Panc1 (cell line): ENCODE measurements around the gene CDK5RAP2. TPM values are rescaled to one million over a fixed set of nuclear protein-coding genes. Genes with fewer than 3 reads are reported as not detected.

Experiments used
- ATAC-seq: fragments of 200-7000 bp; cut with Tn5 transposase; 2 replicates; pipeline ENCODE4 v1.9.1; 2020; ENCODE audit warnings: mild to moderate bottlenecking, moderate library complexity
- BruUV-seq: library from RNA; stranded (reverse); fragments of 400-500 nt; replicated peaks from 2 replicates; lab custom pipeline; 2021; lab: Mats Ljungman, UMichigan
- CTCF ChIA-PET: fragments of 300-600 bp; sonication (Branson Sonifier 250); formaldehyde crosslinking; loops from one replicate; lab custom pipeline; 2022; ENCODE audit warnings: antibody characterized with exemption; lab: Charles Lee
- POLR2A ChIA-PET: fragments of 300-600 bp; sonication (Branson Sonifier 250); formaldehyde crosslinking; loops from one replicate; lab custom pipeline; 2022; ENCODE audit warnings: antibody characterized with exemption; lab: Charles Lee
- DNase-seq: peaks from one replicate; pipeline ENCODE4 v3.0.0-alpha.2; 2010; ENCODE audit warnings: low read depth, low spot score
- H3K27ac ChIP-seq: 2 replicates; pipeline ENCODE4 v1.5.1; 2011; ENCODE audit warnings: mild to moderate bottlenecking, low read length, inconsistent platforms
- H3K27me3 ChIP-seq: fragments of 200-500 bp; sonication (Bioruptor generic); 2 replicates; pipeline ENCODE4 v1.6.0; 2014; ENCODE audit warnings: low read length, inconsistent platforms; ENCODE audit not compliant: control insufficient read depth, insufficient read depth
- H3K36me3 ChIP-seq: fragments of 200-500 bp; sonication (Bioruptor generic); 2 replicates; pipeline ENCODE4 v1.5.1; 2014; ENCODE audit warnings: inconsistent platforms, mild to moderate bottlenecking, low read length, moderate library complexity; ENCODE audit not compliant: control insufficient read depth, insufficient read depth
- H3K4me1 ChIP-seq: 2 replicates; pipeline ENCODE4 v1.5.1; 2011; ENCODE audit warnings: inconsistent platforms, mild to moderate bottlenecking, low read length, moderate library complexity; ENCODE audit not compliant: control insufficient read depth, insufficient read depth
- H3K4me3 ChIP-seq, 2 experiments: 2 replicates each; pipeline ENCODE4 v1.5.1; 2011 to 2012; ENCODE audit warnings: low read depth in 2 of 2, low read length in 2 of 2, mild to moderate bottlenecking in 2 of 2, inconsistent platforms in 1 of 2, moderate library complexity in 1 of 2
- H3K9me3 ChIP-seq: fragments of 200-500 bp; sonication (Bioruptor generic); 2 replicates; pipeline ENCODE4 v1.5.1; 2014; ENCODE audit warnings: low read depth, mild to moderate bottlenecking, inconsistent platforms, low read length, moderate library complexity; ENCODE audit not compliant: control insufficient read depth, insufficient read depth
- CTCF ChIP-seq: fragments of 450-650 bp; IDR thresholded peaks from 2 replicates; pipeline ENCODE4 v1.5.1; 2017; ENCODE audit warnings: mild to moderate bottlenecking
- POLR2AphosphoS5 ChIP-seq: IDR thresholded peaks from 2 replicates; pipeline ENCODE4 v1.6.1; 2012; ENCODE audit warnings: mild to moderate bottlenecking, low read depth, low read length, moderate library complexity
- REST ChIP-seq, 2 experiments: IDR thresholded peaks; 2 replicates each; pipeline ENCODE4 v1.6.1; 2011 to 2012; ENCODE audit warnings: low read depth in 2 of 2, control low read depth in 1 of 2, low read length in 1 of 2, mild to moderate bottlenecking in 1 of 2, moderate library complexity in 1 of 2; ENCODE audit not compliant: insufficient read depth in 1 of 2
- SIN3A ChIP-seq: IDR thresholded peaks from 2 replicates; pipeline ENCODE4 v1.6.1; 2012; ENCODE audit warnings: low read depth, mild to moderate bottlenecking, low read length, moderate library complexity, borderline replicate concordance; ENCODE audit not compliant: insufficient read depth
- TCF7L2 ChIP-seq: IDR thresholded peaks from 2 replicates; pipeline ENCODE4 v1.6.1; 2011; ENCODE audit warnings: mild to moderate bottlenecking, low read depth, low read length, inconsistent platforms
- in situ Hi-C: cut with HindIII; loops from 2 replicates; pipeline ENCODE4 v1.10.0; 2016; ENCODE audit warnings: low sequenced_read_pairs, low pct_unique_long_range_greater_than_20kb
- intact Hi-C: fragments of 100-400 bp; cut with micrococcal nuclease; formaldehyde crosslinking; loops from one replicate; pipeline ENCODE4 v1.10.0; 2022; ENCODE audit not compliant: unreplicated experiment
- total RNA-seq: library from RNA; stranded (reverse); gene quantifications from one replicate; pipeline ENCODE4 v1.2.1, GENCODE V29; 2021; ENCODE audit not compliant: unreplicated experiment

The CDK5RAP2 gene
- total RNA-seq, 1 experiment from 2014 or later: 47.7 TPM

GRCh38 chr9:120477534-120478001 lies 102.4 kb downstream of the CDK5RAP2 start:
- no TSS peak for BruUV-seq
- no peak for TF ChIP-seq TCF7L2
- TF ChIP-seq REST (IDR thresholded peaks at IDR 0.05; ENCODE audit: insufficient read depth in 1 of 2, low read depth in 2 of 2, low read length in 1 of 2): no peak
- no peak for TF ChIP-seq POLR2AphosphoS5
- no peak for TF ChIP-seq SIN3A
- peak; percentile 82 for TF ChIP-seq CTCF
- Histone ChIP-seq H3K36me3 (peaks cover 3% of the 10 kb centered on the region; the same call in 1 of the 2 replicates), H3K27ac (no peak overlapping the region), H3K4me3 (no peak overlapping the region), H3K9me3 (no peaks in the 10 kb centered on the region), H3K27me3 (no peaks in the 10 kb centered on the region), H3K4me1 (no peaks in the 10 kb centered on the region)
- DNase-seq (peak; percentile 27), ATAC-seq (peak; percentile 85)
- ChIA-PET CTCF (no interaction called here), POLR2A (no interaction called here)
- intact Hi-C loops: no loop called here
- in situ Hi-C loops: no loop called here

GRCh38 chr9:120475341-120475740 lies 104.6 kb downstream of the CDK5RAP2 start:
- POLR2A ChIA-PET: no interaction called here

More at GRCh38 chr9:120475341-120475740, 104.6 kb downstream of the CDK5RAP2 start:
- Histone ChIP-seq H3K9me3 (no peaks in the 10 kb centered on the region), H3K4me3 (no peak overlapping the region), H3K27ac (no peak overlapping the region), H3K27me3 (no peaks in the 10 kb centered on the region), H3K36me3 (peaks cover 3% of the 10 kb centered on the region; the same call in 1 of the 2 replicates), H3K4me1 (no peaks in the 10 kb centered on the region)
- intact Hi-C loops: no loop called here
- no TSS peak for BruUV-seq
- CTCF ChIA-PET: no interaction called here
- TF ChIP-seq CTCF: no peak
- TF ChIP-seq POLR2AphosphoS5: no peak
- no peak for TF ChIP-seq TCF7L2
- no peak for TF ChIP-seq REST (IDR thresholded peaks at IDR 0.05; ENCODE audit: insufficient read depth in 1 of 2, low read depth in 2 of 2, low read length in 1 of 2)
- TF ChIP-seq SIN3A: no peak
- in situ Hi-C loops: no loop called here
- no peak for ATAC-seq
- DNase-seq: no peak
